Measurements from ENCODE around the gene ALDH8A1.

- TF ChIP-seq CTCF (IDR thresholded peaks at IDR 0.05; ENCODE audit: insufficient read depth, low read depth, low read length) (no peak), EZH2 (IDR thresholded peaks at IDR 0.05; ENCODE audit: insufficient read depth, low read length) (no peak)
Observed at GRCh38 chr6:134964451-134965203, 14.7 kb upstream of the ALDH8A1 start.
